ENCODE data around the gene PDE3A. TPM values are rescaled to one million over a fixed set of nuclear protein-coding genes. Genes with fewer than 3 reads are reported as not detected.

The PDE3A gene
- total and polyA plus RNA-seq, 2 of the 4 experiments (the other 2 are of a cell fraction): 0.09 to 0.18 TPM

- dilution Hi-C loops (cut with HindIII; ENCODE audit: low sequenced_read_pairs, unreplicated experiment): no loop called here
- POLR2A ChIA-PET (ENCODE audit: unreplicated experiment): no interaction called here
- Histone ChIP-seq H3K23ac (ENCODE audit: low read depth, low read length) (no peak overlapping the region), H3K4me1 (ENCODE audit: control insufficient read depth, insufficient read depth, low read length) (no peaks in the 10 kb centered on the region), H3K4me2 (ENCODE audit: low read depth, low read length) (no peak overlapping the region), H3K9ac (ENCODE audit: low read depth, low read length) (no peak overlapping the region), H4K20me1 (ENCODE audit: insufficient read depth, low read length) (no peaks in the 10 kb centered on the region), H2BK5ac (ENCODE audit: low read depth, low read length, poor library complexity, severe bottlenecking) (no peak overlapping the region), H2BK20ac (ENCODE audit: low read depth, low read length) (no peak overlapping the region), H3K18ac (ENCODE audit: low read depth, low read length) (no peak overlapping the region), H2AFZ (replicated peaks; ENCODE audit: low read length, poor library complexity) (no peak overlapping the region), H2AK9ac (replicated peaks; ENCODE audit: low read depth, low read length, poor library complexity) (no peak overlapping the region), H3K27ac (ENCODE audit: insufficient read depth, low read length) (no peak overlapping the region), H3K14ac (replicated peaks; ENCODE audit: low read depth, low read length) (no peak overlapping the region), H2BK120ac (ENCODE audit: low read depth, low read length) (no peak overlapping the region), H4K5ac (ENCODE audit: low read depth, low read length) (no peak overlapping the region), H3K36me3 (ENCODE audit: control insufficient read depth, insufficient read depth, low read length) (no peaks in the 10 kb centered on the region), H3K27me3 (ENCODE audit: control insufficient read depth, insufficient read depth, low read length) (no peaks in the 10 kb centered on the region), H3K4me3 (ENCODE audit: insufficient read depth, low read depth, low read length) (no peak overlapping the region), H2AK5ac (ENCODE audit: low read depth, low read length) (no peak overlapping the region), H3K4ac (ENCODE audit: low read depth, low read length) (no peak overlapping the region), H3K79me1 (ENCODE audit: low read depth in 1 of 2, low read length in 2 of 2) (no peaks in the 10 kb centered on the region), H3K56ac (ENCODE audit: extremely low read depth, insufficient read depth, low read length) (no peak overlapping the region), H2BK15ac (ENCODE audit: low read depth, low read length) (no peak overlapping the region), H3K9me1 (ENCODE audit: insufficient read depth, low read length) (no peaks in the 10 kb centered on the region), H4K8ac (ENCODE audit: low read depth in 2 of 2, low read length in 2 of 2) (no peak overlapping the region), H4K91ac (ENCODE audit: insufficient read depth, low read depth, low read length) (no peak overlapping the region), H3K9me3 (ENCODE audit: control insufficient read depth, insufficient read depth, low read length) (no peaks in the 10 kb centered on the region)
- no TSS peak for BruUV-seq (replicated peaks)
- TF ChIP-seq CTCF (conservative IDR thresholded peaks at IDR 0.05; ENCODE audit: low read depth, low read length): no peak
- TF ChIP-seq USF2 (IDR thresholded peaks at IDR 0.05; ENCODE audit: low read depth, low read length): no peak
- no peak for TF ChIP-seq MAZ (IDR thresholded peaks at IDR 0.05; ENCODE audit: borderline replicate concordance, low read depth, low read length)
- TF ChIP-seq MXI1 (IDR thresholded peaks at IDR 0.05; ENCODE audit: borderline replicate concordance, low read depth, low read length): no peak
- no peak for TF ChIP-seq CEBPB (IDR thresholded peaks at IDR 0.05; ENCODE audit: low read depth, low read length)
- no peak for TF ChIP-seq RFX5 (IDR thresholded peaks at IDR 0.05; ENCODE audit: low read depth, low read length)
- TF ChIP-seq BHLHE40 (IDR thresholded peaks at IDR 0.05; ENCODE audit: low read depth, low read length): no peak
- no peak for TF ChIP-seq FOS (IDR thresholded peaks at IDR 0.05; ENCODE audit: low read depth, low read length)
- no peak for TF ChIP-seq RCOR1 (IDR thresholded peaks at IDR 0.05; ENCODE audit: insufficient replicate concordance, low read length)
- no peak for TF ChIP-seq RAD21 (IDR thresholded peaks at IDR 0.05; ENCODE audit: low read length)
- no peak for TF ChIP-seq MAFK (IDR thresholded peaks at IDR 0.05; ENCODE audit: low read depth, low read length)
- no peak for TF ChIP-seq CHD1 (IDR thresholded peaks at IDR 0.05; ENCODE audit: low read depth, low read length)
- TF ChIP-seq POLR2A (IDR thresholded peaks at IDR 0.05; ENCODE audit: low read depth, low read length): no peak
- no peak for TF ChIP-seq NFE2L2 (IDR thresholded peaks at IDR 0.05; ENCODE audit: low read depth, low read length)
- TF ChIP-seq ELK1 (IDR thresholded peaks at IDR 0.05; ENCODE audit: borderline replicate concordance, low read depth, low read length): no peak
- TF ChIP-seq SMC3 (IDR thresholded peaks at IDR 0.05; ENCODE audit: low read depth, low read length): no peak
- WGBS, 2 experiments (ENCODE audit: extremely low coverage in 2 of 2, insufficient read length in 1 of 2): no CpG with 5 or more reads among the region's 3 CpGs
- no peak for ATAC-seq (ENCODE audit: low read depth)
- in situ Hi-C loops (cut with MboI; ENCODE audit: low sequenced_read_pairs): no loop called here
- peak; percentile 38 for DNase-seq
- intact Hi-C loops (cut with micrococcal nuclease): no loop called here
- CTCF ChIA-PET: no interaction called here
Measured at GRCh38 chr12:20342111-20342510, 26.2 kb upstream of the PDE3A start.

Measured in IMR-90 (cell line).